Measurements from ENCODE around the gene NKX2-2. TPM values are rescaled to one million over a fixed set of nuclear protein-coding genes. Genes with fewer than 3 reads are reported as not detected.

NKX2-2 gene
- total and polyA plus RNA-seq, 2 donors (not counting 1 experiment from before 2014, with no cell fraction given) = not detected

- Histone ChIP-seq H3K4me1 (ENCODE audit: control insufficient read depth, extremely low read depth, insufficient read depth, low read length) (no peaks in the 10 kb centered on the region), H4K20me1 (ENCODE audit: control insufficient read depth, extremely low read depth, insufficient read depth, low read length) (no peaks in the 10 kb centered on the region), H3K79me2 (ENCODE audit: control insufficient read depth, insufficient read depth, low read length) (no peaks in the 10 kb centered on the region), H3K4me2 (ENCODE audit: extremely low read depth, insufficient read depth, low read length) (no peak overlapping the region), H3K27ac (ENCODE audit: insufficient read depth, low read length) (no peak overlapping the region), H3K9me3 (ENCODE audit: control insufficient read depth, insufficient read depth, low read depth, low read length) (no peaks in the 10 kb centered on the region), H2AFZ (ENCODE audit: low read length) (no peak overlapping the region), H3K27me3 (ENCODE audit: control insufficient read depth, insufficient read depth, low read length) (no peaks in the 10 kb centered on the region), H3K4me3 (replicated peaks in 1 of 4; ENCODE audit: control extremely low read depth in 1 of 4, insufficient read depth in 1 of 4, low read depth in 3 of 4, low read length in 4 of 4) (no peak overlapping the region), H3K36me3 (ENCODE audit: control insufficient read depth, insufficient read depth, low read length) (no peaks in the 10 kb centered on the region), H3K9ac (ENCODE audit: insufficient read depth, low read length) (no peak overlapping the region)
- TF ChIP-seq EZH2 (IDR thresholded peaks at IDR 0.05; ENCODE audit: low read length, missing control alignments) = no peak
- TF ChIP-seq, protein P1, sequence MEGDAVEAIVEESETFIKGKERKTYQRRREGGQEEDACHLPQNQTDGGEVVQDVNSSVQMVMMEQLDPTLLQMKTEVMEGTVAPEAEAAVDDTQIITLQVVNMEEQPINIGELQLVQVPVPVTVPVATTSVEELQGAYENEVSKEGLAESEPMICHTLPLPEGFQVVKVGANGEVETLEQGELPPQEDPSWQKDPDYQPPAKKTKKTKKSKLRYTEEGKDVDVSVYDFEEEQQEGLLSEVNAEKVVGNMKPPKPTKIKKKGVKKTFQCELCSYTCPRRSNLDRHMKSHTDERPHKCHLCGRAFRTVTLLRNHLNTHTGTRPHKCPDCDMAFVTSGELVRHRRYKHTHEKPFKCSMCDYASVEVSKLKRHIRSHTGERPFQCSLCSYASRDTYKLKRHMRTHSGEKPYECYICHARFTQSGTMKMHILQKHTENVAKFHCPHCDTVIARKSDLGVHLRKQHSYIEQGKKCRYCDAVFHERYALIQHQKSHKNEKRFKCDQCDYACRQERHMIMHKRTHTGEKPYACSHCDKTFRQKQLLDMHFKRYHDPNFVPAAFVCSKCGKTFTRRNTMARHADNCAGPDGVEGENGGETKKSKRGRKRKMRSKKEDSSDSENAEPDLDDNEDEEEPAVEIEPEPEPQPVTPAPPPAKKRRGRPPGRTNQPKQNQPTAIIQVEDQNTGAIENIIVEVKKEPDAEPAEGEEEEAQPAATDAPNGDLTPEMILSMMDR (conservative IDR thresholded peaks at IDR 0.05 in 1 of 2, IDR thresholded peaks at IDR 0.05 in 1 of 2; ENCODE audit: low read depth in 1 of 2, low read length in 2 of 2) = no peak
- no peak for DNase-seq (ENCODE audit: low read depth in 2 of 2)
Measured at GRCh38 chr20:21554985-21555384, 41.1 kb upstream of the NKX2-2 start.

GRCh38 chr20:21554376-21554890 is 40.6 kb upstream of the NKX2-2 start:
- no peak overlapping the region for H3K27ac ChIP-seq (ENCODE audit: insufficient read depth, low read length)
- TF ChIP-seq, protein P1 (conservative IDR thresholded peaks at IDR 0.05 in 1 of 2, IDR thresholded peaks at IDR 0.05 in 1 of 2; ENCODE audit: low read depth in 1 of 2, low read length in 2 of 2) = no peak
- no peak for TF ChIP-seq EZH2 (IDR thresholded peaks at IDR 0.05; ENCODE audit: low read length, missing control alignments)
- H3K4me3 ChIP-seq (replicated peaks in 1 of 4; ENCODE audit: control extremely low read depth in 1 of 4, insufficient read depth in 1 of 4, low read depth in 3 of 4, low read length in 4 of 4) = no peak overlapping the region
- no peak overlapping the region for H3K9ac ChIP-seq (ENCODE audit: insufficient read depth, low read length)
- no peaks in the 10 kb centered on the region for H3K4me1 ChIP-seq (ENCODE audit: control insufficient read depth, extremely low read depth, insufficient read depth, low read length)
- H3K79me2 ChIP-seq (ENCODE audit: control insufficient read depth, insufficient read depth, low read length) = no peaks in the 10 kb centered on the region
- H3K9me3 ChIP-seq (ENCODE audit: control insufficient read depth, insufficient read depth, low read depth, low read length) = no peaks in the 10 kb centered on the region
- no peaks in the 10 kb centered on the region for H3K36me3 ChIP-seq (ENCODE audit: control insufficient read depth, insufficient read depth, low read length)
- no peaks in the 10 kb centered on the region for H3K27me3 ChIP-seq (ENCODE audit: control insufficient read depth, insufficient read depth, low read length)
- no peak for DNase-seq (ENCODE audit: low read depth in 2 of 2)
- no peak overlapping the region for H2AFZ ChIP-seq (ENCODE audit: low read length)
- H4K20me1 ChIP-seq (ENCODE audit: control insufficient read depth, extremely low read depth, insufficient read depth, low read length) = no peaks in the 10 kb centered on the region
- H3K4me2 ChIP-seq (ENCODE audit: extremely low read depth, insufficient read depth, low read length) = no peak overlapping the region

GRCh38 chr20:21550587-21550986 is 36.7 kb upstream of the NKX2-2 start:
- Histone ChIP-seq H4K20me1 (ENCODE audit: control insufficient read depth, extremely low read depth, insufficient read depth, low read length) (no peaks in the 10 kb centered on the region), H3K4me3 (replicated peaks in 1 of 4; ENCODE audit: control extremely low read depth in 1 of 4, insufficient read depth in 1 of 4, low read depth in 3 of 4, low read length in 4 of 4) (no peak overlapping the region), H3K9me3 (ENCODE audit: control insufficient read depth, insufficient read depth, low read depth, low read length) (no peaks in the 10 kb centered on the region), H3K36me3 (ENCODE audit: control insufficient read depth, insufficient read depth, low read length) (no peaks in the 10 kb centered on the region), H3K4me2 (ENCODE audit: extremely low read depth, insufficient read depth, low read length) (no peak overlapping the region), H3K27ac (ENCODE audit: insufficient read depth, low read length) (no peak overlapping the region), H3K4me1 (ENCODE audit: control insufficient read depth, extremely low read depth, insufficient read depth, low read length) (no peaks in the 10 kb centered on the region), H3K9ac (ENCODE audit: insufficient read depth, low read length) (no peak overlapping the region), H3K27me3 (ENCODE audit: control insufficient read depth, insufficient read depth, low read length) (no peaks in the 10 kb centered on the region), H2AFZ (ENCODE audit: low read length) (no peak overlapping the region), H3K79me2 (ENCODE audit: control insufficient read depth, insufficient read depth, low read length) (no peaks in the 10 kb centered on the region)
- DNase-seq (ENCODE audit: low read depth in 2 of 2) = no peak
- TF ChIP-seq, protein P1 (conservative IDR thresholded peaks at IDR 0.05 in 1 of 2, IDR thresholded peaks at IDR 0.05 in 1 of 2; ENCODE audit: low read depth in 1 of 2, low read length in 2 of 2) = no peak
- no peak for TF ChIP-seq EZH2 (IDR thresholded peaks at IDR 0.05; ENCODE audit: low read length, missing control alignments)
